RWPE1 (cell line): ENCODE measurements around the gene ABCA2.
A peak's percentile ranks its signal among the peaks of the same experiment; 100 is the strongest.

Experiments
- CTCF ChIA-PET: fragments of 350-600 bp; sonication (Branson Sonifier 250); formaldehyde crosslinking; extraction: SDS; loops from one replicate; lab custom pipeline; 2021; lab: Yijun Ruan, JAX
- POLR2A ChIA-PET: fragments of 400-600 bp; formaldehyde crosslinking; extraction: SDS; loops from one replicate; lab custom pipeline; 2020; ENCODE audit warnings: antibody characterized with exemption; ENCODE audit not compliant: low non-redundant PET; lab: Yijun Ruan, JAX
- DNase-seq: peaks from one replicate; pipeline ENCODE4 v3.0.0; 2012; ENCODE audit warnings: low spot score
- H3K27ac ChIP-seq: fragments of 450-650 bp; 2 replicates; pipeline ENCODE4 v1.5.1; 2017
- TF ChIP-seq, protein P1 (sequence below): fragments of 450-650 bp; conservative IDR thresholded peaks from 2 replicates; pipeline ENCODE4 v1.5.1; 2017; ENCODE audit warnings: low read depth, mild to moderate bottlenecking

The ABCA2 gene

GRCh38 chr9:137074657-137075274 is 46.7 kb upstream of the ABCA2 start:
- DNase-seq: no peak
- TF ChIP-seq, protein P1, sequence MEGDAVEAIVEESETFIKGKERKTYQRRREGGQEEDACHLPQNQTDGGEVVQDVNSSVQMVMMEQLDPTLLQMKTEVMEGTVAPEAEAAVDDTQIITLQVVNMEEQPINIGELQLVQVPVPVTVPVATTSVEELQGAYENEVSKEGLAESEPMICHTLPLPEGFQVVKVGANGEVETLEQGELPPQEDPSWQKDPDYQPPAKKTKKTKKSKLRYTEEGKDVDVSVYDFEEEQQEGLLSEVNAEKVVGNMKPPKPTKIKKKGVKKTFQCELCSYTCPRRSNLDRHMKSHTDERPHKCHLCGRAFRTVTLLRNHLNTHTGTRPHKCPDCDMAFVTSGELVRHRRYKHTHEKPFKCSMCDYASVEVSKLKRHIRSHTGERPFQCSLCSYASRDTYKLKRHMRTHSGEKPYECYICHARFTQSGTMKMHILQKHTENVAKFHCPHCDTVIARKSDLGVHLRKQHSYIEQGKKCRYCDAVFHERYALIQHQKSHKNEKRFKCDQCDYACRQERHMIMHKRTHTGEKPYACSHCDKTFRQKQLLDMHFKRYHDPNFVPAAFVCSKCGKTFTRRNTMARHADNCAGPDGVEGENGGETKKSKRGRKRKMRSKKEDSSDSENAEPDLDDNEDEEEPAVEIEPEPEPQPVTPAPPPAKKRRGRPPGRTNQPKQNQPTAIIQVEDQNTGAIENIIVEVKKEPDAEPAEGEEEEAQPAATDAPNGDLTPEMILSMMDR: no peak
- CTCF ChIA-PET: interaction anchor here (0.6 to 2.6 kb wide), 3 partner anchors 11 to 287 kb away, joined by 3 to 10 read pairs (median 3); no protein-coding TSS in a partner anchor
- POLR2A ChIA-PET: no interaction called here
- peak overlapping the region; percentile 97 for H3K27ac ChIP-seq

DNA sequence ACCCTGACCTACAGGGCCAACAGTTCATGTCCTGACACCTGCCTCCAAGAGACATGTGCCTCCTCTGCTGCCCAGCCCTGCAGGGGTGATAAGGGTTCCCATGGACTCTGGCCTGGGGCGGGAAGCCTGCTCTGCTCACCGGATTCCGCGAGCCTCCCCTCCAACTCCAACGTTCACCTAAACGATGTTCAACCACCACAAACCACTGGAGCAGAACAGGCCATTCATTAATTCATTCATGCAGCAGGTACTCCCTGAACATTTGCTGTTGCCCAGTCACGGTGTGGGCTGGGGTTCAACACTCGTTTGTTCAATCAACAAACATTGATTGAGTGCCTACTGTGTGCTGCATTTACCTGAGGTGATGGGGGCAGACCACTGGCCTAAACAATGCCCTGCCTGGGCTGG is 46.0 kb upstream of the ABCA2 start:
- TF ChIP-seq, protein P1: no peak
- CTCF ChIA-PET: interaction anchor here (0.8 kb wide), 2 partner anchors 10 to 27 kb away, joined by 3 to 5 read pairs; partner anchors contain the start of gene NPDC1
- POLR2A ChIA-PET: no interaction called here
- DNase-seq: no peak
- H3K27ac ChIP-seq: peak overlapping the region; percentile 97

GRCh38 chr9:137071282-137071681 is 43.2 kb upstream of the ABCA2 start:
- H3K27ac ChIP-seq: peak overlapping the region; percentile 85
- no peak for DNase-seq
- ChIA-PET POLR2A (interaction anchor here (0.6 to 1.4 kb wide), 3 partner anchors 17 to 190 kb away, joined by 3 to 4 read pairs (median 3); no protein-coding TSS in a partner anchor), CTCF (interaction anchor here (0.5 to 6.0 kb wide), 6 partner anchors 19 to 301 kb away, joined by 3 to 31 read pairs (median 13); partner anchors contain the start of gene ABCA2)
- TF ChIP-seq, protein P1: no peak

DNA sequence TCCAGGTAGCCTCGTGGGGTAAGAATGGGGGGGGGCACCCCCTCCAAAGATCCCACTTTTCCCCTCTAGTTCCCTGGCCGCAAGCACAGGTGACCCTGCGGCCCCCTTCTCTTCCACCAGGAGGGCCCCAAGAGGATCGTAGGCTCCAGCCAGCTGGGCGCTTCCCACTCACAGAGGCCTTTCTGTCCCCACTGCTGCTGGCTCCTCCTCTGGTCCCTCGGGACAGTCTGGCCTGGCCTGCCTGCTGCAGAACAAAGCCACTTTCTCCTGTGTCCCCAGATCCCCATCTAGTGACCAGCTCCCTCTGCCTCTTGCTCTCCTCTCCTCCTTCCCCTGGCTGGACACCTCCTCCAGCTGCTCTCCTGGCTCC is 42.9 kb upstream of the ABCA2 start:
- POLR2A ChIA-PET: interaction anchor here (0.6 to 2.4 kb wide), 6 partner anchors 16 to 191 kb away, joined by 3 to 15 read pairs (median 3); partner anchors contain the start of gene MAN1B1
- no peak for DNase-seq
- H3K27ac ChIP-seq: peak overlapping the region; percentile 85
- CTCF ChIA-PET: interaction anchor here (0.6 to 6.0 kb wide), 9 partner anchors 19 to 166 kb away, joined by 3 to 76 read pairs (median 5); partner anchors contain the start of genes ABCA2 and NPDC1
- TF ChIP-seq, protein P1: no peak

DNA sequence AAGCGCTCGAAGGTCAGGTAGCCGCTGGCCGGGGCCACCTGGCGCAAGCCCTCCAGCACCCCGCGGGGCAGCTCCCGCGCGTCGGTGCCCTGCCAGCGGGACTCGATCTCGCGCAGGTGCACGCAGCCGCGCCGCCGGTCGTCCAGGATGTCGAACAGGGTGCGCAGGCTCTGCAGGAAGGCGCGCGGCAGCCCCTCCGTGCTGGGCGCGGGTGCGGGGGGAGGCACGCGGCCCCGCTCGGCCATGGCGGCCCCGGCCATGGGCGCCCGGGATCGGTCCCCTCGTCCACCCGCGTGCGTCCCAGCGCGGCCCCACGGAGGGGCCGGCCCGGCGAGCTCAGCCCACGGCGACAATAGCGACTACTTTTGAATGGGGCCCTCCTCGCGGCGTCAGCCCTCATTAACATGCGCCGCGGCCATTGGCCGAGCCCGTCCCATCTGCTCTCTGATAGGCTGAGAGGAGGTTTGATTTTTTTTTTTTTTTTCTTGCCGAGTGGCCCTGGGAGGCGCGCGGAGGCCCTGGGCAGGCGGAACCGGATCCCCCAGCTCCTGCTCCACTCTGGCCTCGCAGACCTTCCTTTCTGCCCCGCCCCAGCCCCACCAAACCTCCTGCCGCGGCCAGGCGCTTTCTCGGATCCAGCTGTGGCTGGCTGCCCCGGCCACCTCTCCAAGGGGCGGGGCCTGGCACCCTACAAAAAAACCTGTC is 42.3 kb upstream of the ABCA2 start, which contains the start of gene SAPCD2:
Gene SAPCD2 (minus strand): TSS at position 357 of the 705 bp plus-strand sequence. CDS start 97 bp downstream, at position 260.
- POLR2A ChIA-PET: interaction anchor here (0.6 to 2.4 kb wide), 7 partner anchors 13 to 192 kb away, joined by 3 to 15 read pairs (median 3); partner anchors contain the start of gene MAN1B1
- TF ChIP-seq, protein P1: no peak
- CTCF ChIA-PET: interaction anchor here (0.6 to 6.0 kb wide), 12 partner anchors 10 to 166 kb away, joined by 3 to 76 read pairs (median 5); partner anchors contain the start of genes ABCA2 and NPDC1
- DNase-seq: peak; percentile 96
- peak within 1 kb of the TSS; percentile 85 for H3K27ac ChIP-seq
